Vagina (tissue), 2 donors: ENCODE results near the gene COL5A3. TPM values are rescaled to one million over a fixed set of nuclear protein-coding genes. Genes with fewer than 3 reads are reported as not detected.
A peak's percentile ranks its signal among the peaks of the same experiment; 100 is the strongest.

Experiments
- DNase-seq, 2 donors: peaks; one replicate each; pipeline ENCODE4 v3.0.0-alpha.2; 2017; ENCODE audit errors: extremely low spot score in 2 of 2
- H3K27ac ChIP-seq: fragments of 200-600 bp; sonication (generic); one replicate; pipeline ENCODE4 v1.5.1; 2019
- H3K27me3 ChIP-seq: fragments of 200-600 bp; sonication (generic); one replicate; pipeline ENCODE4 v1.5.1; 2019
- H3K36me3 ChIP-seq, 2 donors: fragments of 200-600 bp; sonication (generic); one replicate each; pipeline ENCODE4 v1.5.1; 2017 to 2019
- H3K4me1 ChIP-seq: fragments of 200-600 bp; sonication (generic); one replicate; pipeline ENCODE4 v1.5.1; 2019
- H3K4me3 ChIP-seq, 2 donors: fragments of 200-600 bp; sonication (generic); 1 replicate in 1 of 2; 2 replicates in 1 of 2; pipeline ENCODE4 v1.5.1; 2016 to 2019
- H3K9me3 ChIP-seq: fragments of 200-600 bp; sonication (generic); one replicate; pipeline ENCODE4 v1.5.1; 2019
- POLR2A ChIP-seq, 2 donors: fragments of 450-650 bp; IDR thresholded peaks; one replicate each; pipeline ENCODE4 v1.6.1; 2017; ENCODE audit warnings: antibody characterized with exemption in 2 of 2, mild to moderate bottlenecking in 2 of 2, moderate library complexity in 2 of 2
- POLR2AphosphoS5 ChIP-seq, 2 donors: sonication (generic); formaldehyde crosslinking; IDR thresholded peaks; one replicate each; pipeline ENCODE4 v1.9.0; 2017; ENCODE audit warnings: antibody characterized with exemption in 2 of 2, mild to moderate bottlenecking in 2 of 2, low read depth in 1 of 2; ENCODE audit not compliant: insufficient read depth in 1 of 2
- intact Hi-C: fragments of 100-400 bp; cut with DNase I; formaldehyde crosslinking; loops from one replicate; pipeline ENCODE4 v1.15.1; 2023
- total RNA-seq: library from RNA; depleted of rRNA; stranded (reverse); fragments of >200 nt; gene quantifications from one replicate; pipeline ENCODE4 v1.2.3, GENCODE V29; 2016
- TF ChIP-seq, protein P1 (sequence below), 3 experiments: fragments of 450-650 bp in 2 of 3; fragments of 200-600 bp in 1 of 3; sonication (generic) in 1 of 3; IDR thresholded peaks; one replicate each; pipeline ENCODE4 v1.5.1; 2017 to 2019; ENCODE audit warnings: antibody characterized with exemption in 3 of 3, mild to moderate bottlenecking in 2 of 3, moderate library complexity in 2 of 3

COL5A3 gene
- total RNA-seq, 1 donor from 2014 or later = 13.3 TPM

GRCh38 chr19:9941231-9941630 is 69.1 kb downstream of the COL5A3 start:
- DNase-seq = no peak
- TF ChIP-seq POLR2AphosphoS5 (IDR thresholded peaks at IDR 0.05; ENCODE audit: insufficient read depth in 1 of 2, low read depth in 1 of 2) = no peak
- TF ChIP-seq, protein P1, sequence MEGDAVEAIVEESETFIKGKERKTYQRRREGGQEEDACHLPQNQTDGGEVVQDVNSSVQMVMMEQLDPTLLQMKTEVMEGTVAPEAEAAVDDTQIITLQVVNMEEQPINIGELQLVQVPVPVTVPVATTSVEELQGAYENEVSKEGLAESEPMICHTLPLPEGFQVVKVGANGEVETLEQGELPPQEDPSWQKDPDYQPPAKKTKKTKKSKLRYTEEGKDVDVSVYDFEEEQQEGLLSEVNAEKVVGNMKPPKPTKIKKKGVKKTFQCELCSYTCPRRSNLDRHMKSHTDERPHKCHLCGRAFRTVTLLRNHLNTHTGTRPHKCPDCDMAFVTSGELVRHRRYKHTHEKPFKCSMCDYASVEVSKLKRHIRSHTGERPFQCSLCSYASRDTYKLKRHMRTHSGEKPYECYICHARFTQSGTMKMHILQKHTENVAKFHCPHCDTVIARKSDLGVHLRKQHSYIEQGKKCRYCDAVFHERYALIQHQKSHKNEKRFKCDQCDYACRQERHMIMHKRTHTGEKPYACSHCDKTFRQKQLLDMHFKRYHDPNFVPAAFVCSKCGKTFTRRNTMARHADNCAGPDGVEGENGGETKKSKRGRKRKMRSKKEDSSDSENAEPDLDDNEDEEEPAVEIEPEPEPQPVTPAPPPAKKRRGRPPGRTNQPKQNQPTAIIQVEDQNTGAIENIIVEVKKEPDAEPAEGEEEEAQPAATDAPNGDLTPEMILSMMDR (IDR thresholded peaks at IDR 0.05) = no peak
- TF ChIP-seq POLR2A (IDR thresholded peaks at IDR 0.05) = no peak
- intact Hi-C loops = no loop called here
- Histone ChIP-seq H3K36me3 (no peaks in the 10 kb centered on the region), H3K4me1 (peaks cover 24% of the 10 kb centered on the region), H3K4me3 (no peak overlapping the region), H3K27ac (no peak overlapping the region), H3K9me3 (no peaks in the 10 kb centered on the region), H3K27me3 (no peaks in the 10 kb centered on the region)

- Histone ChIP-seq H3K27ac (no peak overlapping the region), H3K27me3 (no peaks in the 10 kb centered on the region), H3K36me3 (no peaks in the 10 kb centered on the region), H3K4me3 (no peak overlapping the region), H3K4me1 (peaks cover 23% of the 10 kb centered on the region), H3K9me3 (no peaks in the 10 kb centered on the region)
- TF ChIP-seq POLR2A (IDR thresholded peaks at IDR 0.05) (no peak), POLR2AphosphoS5 (IDR thresholded peaks at IDR 0.05; ENCODE audit: insufficient read depth in 1 of 2, low read depth in 1 of 2) (no peak)
- TF ChIP-seq, protein P1 (IDR thresholded peaks at IDR 0.05) = no peak
- intact Hi-C loops = no loop called here
- DNase-seq = no peak
Measured at GRCh38 chr19:9940778-9941177, 69.5 kb downstream of the COL5A3 start.

DNA sequence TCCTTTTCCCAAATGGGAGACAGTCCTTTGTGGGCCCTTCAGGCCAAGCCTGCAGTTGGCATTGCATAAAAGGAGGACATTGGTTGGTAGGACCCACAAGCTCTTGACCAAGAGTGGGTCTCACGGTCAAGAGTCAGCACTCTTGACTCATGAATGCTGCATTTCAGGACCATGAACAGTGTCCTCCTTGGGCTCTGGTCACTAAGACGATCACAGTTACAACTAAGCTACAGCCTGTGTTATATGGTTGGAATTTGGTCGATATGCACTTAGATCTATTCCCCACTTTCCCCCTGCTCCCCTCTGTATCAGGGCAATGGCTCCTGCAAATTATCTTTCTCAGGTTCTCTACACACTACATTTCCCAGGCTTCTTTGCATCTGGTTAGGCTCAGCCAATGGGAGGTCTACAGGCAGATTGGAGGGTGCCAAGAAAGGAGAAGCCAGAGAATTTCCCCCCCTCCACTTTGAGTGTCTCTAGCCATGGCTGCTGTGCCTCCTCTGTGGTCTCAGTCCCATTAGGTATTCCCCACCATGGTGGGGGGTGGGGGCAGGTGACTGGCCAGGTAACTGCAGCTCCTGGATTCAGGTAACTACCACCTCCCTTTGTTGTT is 70.9 kb downstream of the COL5A3 start:
- Histone ChIP-seq H3K36me3 (no peaks in the 10 kb centered on the region), H3K4me1 (peaks cover 28% of the 10 kb centered on the region), H3K9me3 (no peaks in the 10 kb centered on the region), H3K27me3 (no peaks in the 10 kb centered on the region), H3K27ac (no peak overlapping the region), H3K4me3 (no peak overlapping the region)
- intact Hi-C loops = loop anchor here (10.0 kb wide), 1 partner anchor 55 kb away; no protein-coding TSS in a partner anchor
- no peak for DNase-seq
- TF ChIP-seq POLR2AphosphoS5 (IDR thresholded peaks at IDR 0.05; ENCODE audit: insufficient read depth in 1 of 2, low read depth in 1 of 2) (no peak), POLR2A (IDR thresholded peaks at IDR 0.05) (no peak)
- TF ChIP-seq, protein P1 (IDR thresholded peaks at IDR 0.05) = no peak

DNA sequence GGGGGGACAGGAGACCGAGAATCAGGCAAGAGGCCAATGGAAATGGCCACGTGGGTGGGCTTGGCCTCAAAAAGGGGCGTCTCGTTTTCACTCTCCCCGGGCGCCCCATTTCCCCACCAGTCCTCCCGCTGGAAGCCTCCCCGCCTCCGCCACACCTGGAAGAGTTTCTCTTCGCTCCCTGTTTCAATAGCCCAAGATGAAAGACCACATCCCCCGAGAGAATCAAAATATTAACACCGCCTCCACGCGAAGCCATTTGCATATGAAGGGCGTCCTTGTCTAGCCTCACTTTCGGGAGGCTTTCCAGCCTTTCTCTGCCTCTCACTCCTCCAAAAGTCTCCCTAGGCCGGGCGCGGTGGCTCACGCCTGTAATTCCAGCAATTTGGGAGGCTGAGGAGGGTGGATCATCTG is 73.3 kb downstream of the COL5A3 start:
- intact Hi-C loops = loop anchor here (10.0 kb wide), 1 partner anchor 58 kb away; no protein-coding TSS in a partner anchor
- TF ChIP-seq POLR2AphosphoS5 (IDR thresholded peaks at IDR 0.05; ENCODE audit: insufficient read depth in 1 of 2, low read depth in 1 of 2) (no peak), POLR2A (IDR thresholded peaks at IDR 0.05) (no peak)
- TF ChIP-seq, protein P1 (IDR thresholded peaks at IDR 0.05) = no peak
- no peaks in the 10 kb centered on the region for H3K27me3 ChIP-seq

GRCh38 chr19:9936326-9937000 is 73.8 kb downstream of the COL5A3 start, which contains the start of gene OLFM2:
TSS of gene OLFM2 (minus strand) at chr19:9936515. CDS start at chr19:9936366, 149 bp downstream.
- no peaks in the 10 kb centered on the region for H3K9me3 ChIP-seq
- H3K4me1 ChIP-seq = peaks cover 27% of the 10 kb centered on the region
- peak within 1 kb of the TSS; percentile 83 for H3K27ac ChIP-seq
- intact Hi-C loops = loop anchor here (10.0 kb wide), 1 partner anchor 58 kb away; no protein-coding TSS in a partner anchor
- DNase-seq = no peak
- no peaks in the 10 kb centered on the region for H3K27me3 ChIP-seq
- no peaks in the 10 kb centered on the region for H3K36me3 ChIP-seq
- peak within 1 kb of the TSS; percentile 60 to 77 for H3K4me3 ChIP-seq
- TF ChIP-seq POLR2A (IDR thresholded peaks at IDR 0.05) = no peak
- TF ChIP-seq, protein P1 (IDR thresholded peaks at IDR 0.05) = no peak
- no peak for TF ChIP-seq POLR2AphosphoS5 (IDR thresholded peaks at IDR 0.05; ENCODE audit: insufficient read depth in 1 of 2, low read depth in 1 of 2)

More for the DNA sequence above, 73.3 kb downstream of the COL5A3 start:
- no peak for DNase-seq
- Histone ChIP-seq H3K9me3 (no peaks in the 10 kb centered on the region), H3K36me3 (no peaks in the 10 kb centered on the region), H3K4me3 (no peak overlapping the region), H3K27ac (peak overlapping the region; percentile 31), H3K4me1 (peaks cover 27% of the 10 kb centered on the region)
